NCI-H1930 (cell line): ENCODE results near the gene NTRK2.

Experiments
- DNase-seq, 2 experiments: peaks; one replicate each; lab custom pipeline; 2025; lab: John Stamatoyannopoulos, UW

Gene NTRK2

DNA sequence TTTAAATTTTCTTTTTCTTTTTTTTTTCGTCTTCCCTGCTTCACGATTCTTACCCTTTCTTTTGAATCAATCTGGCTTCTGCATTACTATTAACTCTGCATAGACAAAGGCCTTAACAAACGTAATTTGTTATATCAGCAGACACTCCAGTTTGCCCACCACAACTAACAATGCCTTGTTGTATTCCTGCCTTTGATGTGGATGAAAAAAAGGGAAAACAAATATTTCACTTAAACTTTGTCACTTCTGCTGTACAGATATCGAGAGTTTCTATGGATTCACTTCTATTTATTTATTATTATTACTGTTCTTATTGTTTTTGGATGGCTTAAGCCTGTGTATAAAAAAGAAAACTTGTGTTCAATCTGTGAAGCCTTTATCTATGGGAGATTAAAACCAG is 352.2 kb downstream of the NTRK2 start:
- no peak for DNase-seq

DNA sequence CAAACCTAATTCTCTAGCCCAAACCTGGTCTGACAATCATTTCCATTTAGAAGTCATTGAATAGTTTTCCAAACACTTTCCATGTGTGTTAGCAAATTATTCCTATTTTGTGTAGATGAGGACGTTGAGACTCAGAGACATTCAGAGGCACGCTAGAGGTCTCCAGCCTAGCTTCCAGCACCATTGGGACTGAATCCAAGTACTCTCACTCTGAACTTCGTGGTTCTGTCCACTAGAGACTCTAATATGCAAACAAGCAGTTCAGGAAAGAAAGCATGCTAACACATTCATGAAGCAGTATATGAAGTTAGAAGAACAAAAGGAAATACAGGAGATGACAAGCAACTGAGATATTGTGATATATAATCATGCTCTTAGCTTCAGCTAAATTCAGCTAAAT is 354.8 kb downstream of the NTRK2 start:
- no peak for DNase-seq

DNA sequence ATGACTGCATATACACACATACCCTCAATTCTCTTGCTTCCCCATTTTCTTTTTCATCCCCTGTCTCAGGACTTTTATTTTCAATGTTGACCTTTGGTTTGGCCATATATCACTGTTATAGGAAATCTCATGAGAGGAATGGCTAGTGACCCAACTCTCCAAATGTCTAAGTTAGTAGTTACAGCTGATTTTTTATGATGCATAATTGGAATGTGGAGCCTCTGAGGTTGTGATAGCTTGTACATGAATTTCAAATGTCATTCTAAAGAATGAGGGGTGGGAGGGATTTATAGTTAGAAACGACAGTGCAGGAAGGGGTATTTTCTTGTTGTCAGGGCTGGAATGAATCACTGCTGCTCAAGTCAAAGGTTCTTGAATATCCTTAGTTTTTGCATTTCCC is 356.1 kb downstream of the NTRK2 start:
- DNase-seq, result no peak

DNA sequence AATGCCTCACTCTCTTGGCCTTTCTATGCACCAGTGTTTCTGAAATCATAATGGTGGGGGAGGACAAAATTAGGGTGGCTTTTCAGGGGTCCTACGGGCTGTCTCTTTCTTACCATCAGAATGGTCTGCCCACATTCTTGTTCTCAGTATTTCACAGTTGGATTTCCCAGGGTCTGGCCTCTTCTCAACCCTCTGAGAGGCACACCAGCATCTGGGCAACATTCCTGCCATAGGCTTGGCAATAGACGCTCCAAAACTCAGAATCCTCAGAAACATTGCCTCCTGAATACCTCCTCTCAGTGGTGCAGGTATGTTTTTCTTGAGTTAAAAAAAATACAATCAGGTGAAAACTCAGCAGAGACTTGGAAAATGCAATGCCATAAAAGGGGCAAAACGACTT is 358.3 kb downstream of the NTRK2 start:
- no peak for DNase-seq

DNA sequence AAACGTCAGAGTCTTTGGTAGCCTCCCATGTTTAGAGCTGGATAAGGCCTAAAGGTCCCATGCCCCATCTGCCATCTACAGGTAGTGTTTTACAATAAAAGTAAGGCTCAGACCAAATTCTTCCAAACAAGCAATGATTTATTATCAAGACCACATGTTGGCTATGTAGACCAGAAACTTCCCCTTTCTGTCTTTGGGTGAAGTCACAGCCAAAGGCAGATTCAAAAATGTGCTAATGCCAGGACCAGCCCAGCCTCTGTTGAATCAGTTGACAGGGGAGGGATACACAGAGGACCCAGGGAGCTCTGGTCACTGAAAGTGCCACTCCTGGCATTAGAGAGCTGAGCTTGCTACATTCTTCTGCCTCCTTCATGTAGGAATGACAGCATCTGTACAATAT is 360.8 kb downstream of the NTRK2 start:
- DNase-seq, result no peak

DNA sequence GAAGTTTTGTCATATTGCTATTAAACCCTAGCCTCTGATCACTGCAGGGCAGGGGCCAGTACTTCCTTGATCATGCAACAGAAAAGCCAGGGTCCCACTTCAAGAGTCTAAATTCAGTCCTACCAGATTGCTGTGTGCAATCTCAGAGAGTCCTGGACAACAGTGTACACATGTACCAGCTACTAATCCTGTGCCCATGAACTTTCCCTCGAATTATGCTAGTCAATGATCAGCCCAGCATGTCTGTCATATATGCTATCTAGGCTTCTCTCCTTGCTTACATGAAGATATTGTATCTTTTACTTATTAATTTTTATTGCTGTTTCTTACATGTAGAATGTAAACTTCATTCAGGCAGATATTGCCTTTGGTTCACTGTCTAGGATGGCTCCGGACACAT is 367.0 kb downstream of the NTRK2 start:
- DNase-seq, result no peak

DNA sequence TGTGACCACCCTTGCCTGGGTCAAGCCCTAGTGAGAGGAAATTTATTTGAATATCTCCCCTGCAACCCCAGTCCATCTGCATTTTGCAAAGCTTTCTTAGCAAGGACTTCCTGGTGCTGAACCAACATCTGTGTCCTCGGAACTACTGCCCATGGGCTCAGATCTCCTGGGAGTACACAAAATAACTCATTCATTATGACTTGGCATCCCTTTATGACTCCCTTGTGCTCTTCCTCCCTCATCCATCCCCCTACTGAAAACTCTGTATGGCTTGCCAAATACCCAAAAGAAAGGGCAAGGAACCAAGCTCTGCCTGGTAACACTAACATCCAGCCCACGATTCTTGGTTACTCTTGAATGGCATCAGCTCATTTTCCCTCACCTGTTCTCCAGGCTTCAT is 368.5 kb downstream of the NTRK2 start:
- DNase-seq, result no peak

DNA sequence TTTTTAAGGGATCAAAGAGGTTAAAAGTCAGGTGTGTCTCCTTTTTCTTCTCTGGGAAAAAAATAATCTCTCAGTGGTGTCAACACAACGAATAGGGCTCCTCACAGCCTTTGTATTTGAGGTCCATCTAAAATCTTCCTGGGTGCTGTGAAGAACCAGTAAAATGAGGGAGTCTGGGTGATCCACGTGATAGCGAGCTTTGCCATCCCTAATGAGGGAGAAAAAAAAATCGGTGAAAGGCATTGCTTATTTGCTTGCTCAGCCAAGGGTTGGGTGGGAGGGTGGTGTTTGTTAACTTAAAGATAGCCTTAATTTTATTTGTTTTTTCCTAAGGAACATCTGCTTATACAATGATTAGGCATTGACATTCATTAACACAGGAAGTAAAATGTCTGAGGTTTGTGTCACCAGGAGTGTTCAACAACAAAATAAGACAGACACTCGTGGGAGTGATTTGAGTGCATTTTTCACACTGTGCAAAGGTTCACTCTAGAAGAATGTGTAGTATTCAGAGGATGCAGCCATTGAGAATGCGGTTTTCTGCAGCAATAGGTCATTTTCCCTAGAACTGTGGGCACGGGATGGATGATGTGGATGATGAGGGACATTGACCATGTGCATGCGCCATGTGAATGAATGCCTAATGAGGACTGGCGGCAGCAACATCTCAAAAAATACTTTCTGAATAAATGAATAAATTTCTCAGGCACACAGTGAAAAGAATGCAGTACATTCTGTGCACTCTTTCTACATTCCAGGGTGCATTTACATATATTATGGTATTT is 369.5 kb downstream of the NTRK2 start:
- no peak for DNase-seq

DNA sequence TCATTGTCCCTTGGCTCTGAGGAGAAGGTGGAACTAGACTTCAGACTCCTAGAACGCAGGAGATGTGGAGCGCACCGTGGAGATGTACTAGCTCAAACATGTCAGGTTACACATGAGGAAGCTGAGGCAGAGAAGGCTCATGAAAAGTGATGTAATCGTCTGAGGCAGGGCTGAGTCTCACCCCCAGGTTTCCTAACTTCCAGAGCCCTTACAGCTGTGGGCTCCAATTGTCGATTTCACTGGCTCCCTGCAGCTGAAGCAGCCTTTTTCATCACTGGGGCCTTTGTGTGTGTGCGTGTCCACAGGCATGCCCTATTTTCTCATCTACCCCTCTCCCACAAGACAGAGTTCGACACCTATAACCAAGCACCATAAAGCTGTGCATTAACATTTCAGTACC is 370.6 kb downstream of the NTRK2 start:
- DNase-seq, result no peak

DNA sequence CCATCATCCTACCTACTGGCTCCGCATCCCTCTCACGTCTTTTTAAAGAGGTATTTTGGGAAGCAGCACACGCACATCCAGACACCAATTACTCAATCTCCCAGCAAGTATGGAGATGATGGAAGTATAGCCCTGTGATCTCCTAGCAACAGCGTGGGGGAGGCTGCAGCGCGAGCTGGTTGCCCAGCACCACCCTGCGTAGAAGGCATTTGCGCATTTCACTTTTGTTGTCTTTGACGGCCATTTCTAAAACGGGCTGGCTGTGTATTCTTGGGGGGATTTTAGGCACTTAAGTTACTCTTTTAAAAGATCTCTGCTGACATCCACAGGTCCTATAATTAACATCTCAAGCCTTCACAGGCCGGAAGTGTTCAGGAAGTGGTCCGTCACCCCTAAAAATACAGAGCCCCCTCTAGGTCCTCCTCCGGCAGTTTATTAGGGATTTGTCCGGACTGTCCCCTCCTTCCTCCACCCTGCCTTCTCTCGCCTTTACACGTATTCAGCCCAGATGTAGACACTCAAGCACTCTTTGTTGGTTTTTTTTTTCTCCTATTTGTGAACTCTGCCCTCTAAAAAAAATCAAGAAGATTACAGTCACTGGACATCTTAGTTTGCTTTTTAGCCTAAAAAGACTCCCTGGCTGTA is 371.4 kb downstream of the NTRK2 start:
- DNase-seq, result no peak

DNA sequence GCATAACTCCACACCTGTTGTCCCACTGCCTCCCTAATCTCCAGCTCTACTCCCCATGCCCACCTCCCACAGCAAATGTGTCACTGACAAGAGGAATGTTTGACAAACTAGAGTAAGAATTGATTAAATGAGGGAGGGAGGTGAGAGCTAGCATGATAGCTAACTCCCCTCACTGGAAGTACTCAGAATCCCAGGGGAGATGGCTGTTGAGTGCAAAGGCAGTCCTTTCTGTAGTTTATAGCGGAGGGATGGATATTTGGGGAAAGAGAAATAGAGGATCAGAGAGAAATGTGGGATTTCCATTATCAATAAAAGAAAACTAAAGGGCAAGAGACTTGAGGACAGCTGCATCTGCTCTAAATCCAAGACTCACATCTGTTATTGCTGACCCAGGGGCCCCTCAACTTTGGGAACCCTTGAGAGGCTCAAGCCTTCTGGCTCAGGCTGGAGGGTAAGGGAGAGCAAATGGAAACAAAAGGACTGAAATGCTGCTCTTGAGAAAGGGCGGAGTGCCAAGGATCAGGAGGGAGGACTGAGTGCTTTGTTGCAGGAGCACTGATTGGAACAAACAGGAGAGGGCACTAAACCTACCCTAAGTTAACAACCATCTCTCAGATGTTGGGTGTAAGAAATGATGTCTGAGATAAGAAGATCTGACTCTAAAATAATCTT is 372.1 kb downstream of the NTRK2 start:
- DNase-seq, result no peak

DNA sequence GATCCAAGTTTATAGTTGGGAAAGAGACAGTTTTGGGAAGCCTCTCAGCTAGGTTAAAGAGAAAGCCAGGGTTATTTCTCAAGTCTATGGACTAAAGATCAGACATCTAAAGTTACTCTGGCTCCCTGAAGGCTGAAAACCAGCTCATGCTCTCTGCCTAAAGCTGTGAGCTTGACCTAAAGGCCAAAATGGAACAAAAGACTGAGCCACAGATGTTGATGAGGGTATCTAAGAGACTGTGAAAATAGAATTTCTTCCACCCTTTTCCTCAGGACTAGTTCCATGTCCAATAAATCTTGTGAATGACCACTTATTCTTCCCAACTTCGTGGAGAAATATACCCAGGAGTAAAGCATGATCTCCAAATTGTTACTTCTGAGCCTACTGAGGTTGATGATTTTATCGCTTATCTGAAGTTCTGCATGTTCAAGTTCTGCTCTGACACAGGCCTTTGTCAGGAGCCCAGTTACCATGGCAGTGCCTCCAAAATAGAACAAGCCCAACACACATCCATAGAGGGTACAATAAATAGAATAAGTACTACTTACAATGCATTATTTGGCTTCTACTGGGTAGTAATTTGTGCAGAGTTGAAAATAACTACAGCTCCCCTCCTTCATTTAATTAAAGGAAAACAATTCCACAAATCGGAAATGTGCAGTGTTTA is 373.6 kb downstream of the NTRK2 start:
- DNase-seq, result no peak

DNA sequence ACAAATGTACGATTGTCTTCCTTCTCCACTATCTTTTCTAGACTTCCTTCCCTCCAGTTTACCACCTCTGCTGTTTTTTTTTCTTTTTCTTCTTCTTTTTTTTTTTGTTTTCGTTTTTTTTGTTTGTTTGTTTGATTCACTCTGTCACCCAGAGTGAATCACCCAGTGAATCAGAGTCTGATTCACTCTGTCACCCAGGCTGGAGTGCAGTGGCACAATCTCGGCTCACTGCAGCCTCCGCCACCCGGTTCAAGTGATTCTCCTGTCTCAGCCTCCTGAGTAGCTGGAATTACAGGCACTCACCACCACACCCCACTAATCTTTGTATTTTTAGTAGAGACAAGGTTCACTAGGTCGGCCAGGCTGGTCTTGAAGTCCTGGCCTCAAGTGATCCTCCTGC is 375.7 kb downstream of the NTRK2 start:
- DNase-seq, result no peak

DNA sequence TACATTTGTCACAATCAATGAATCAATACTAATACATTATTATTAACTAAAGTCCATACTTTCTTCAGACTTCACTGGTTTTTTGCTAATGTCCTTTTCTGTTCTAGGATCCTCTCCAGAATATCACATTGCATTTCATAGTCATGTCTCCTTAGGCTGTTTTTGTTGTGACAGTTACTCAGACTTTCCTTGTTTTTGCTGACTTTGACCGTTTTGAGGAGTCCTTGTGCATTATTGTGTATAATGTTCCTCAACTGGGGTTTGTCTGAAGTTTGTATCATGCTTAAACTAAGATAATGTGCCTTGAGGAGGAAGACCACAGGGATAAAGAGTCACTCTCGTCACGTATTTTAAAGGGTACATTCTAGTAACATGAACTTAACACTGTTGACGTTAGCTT is 376.9 kb downstream of the NTRK2 start:
- no peak for DNase-seq

DNA sequence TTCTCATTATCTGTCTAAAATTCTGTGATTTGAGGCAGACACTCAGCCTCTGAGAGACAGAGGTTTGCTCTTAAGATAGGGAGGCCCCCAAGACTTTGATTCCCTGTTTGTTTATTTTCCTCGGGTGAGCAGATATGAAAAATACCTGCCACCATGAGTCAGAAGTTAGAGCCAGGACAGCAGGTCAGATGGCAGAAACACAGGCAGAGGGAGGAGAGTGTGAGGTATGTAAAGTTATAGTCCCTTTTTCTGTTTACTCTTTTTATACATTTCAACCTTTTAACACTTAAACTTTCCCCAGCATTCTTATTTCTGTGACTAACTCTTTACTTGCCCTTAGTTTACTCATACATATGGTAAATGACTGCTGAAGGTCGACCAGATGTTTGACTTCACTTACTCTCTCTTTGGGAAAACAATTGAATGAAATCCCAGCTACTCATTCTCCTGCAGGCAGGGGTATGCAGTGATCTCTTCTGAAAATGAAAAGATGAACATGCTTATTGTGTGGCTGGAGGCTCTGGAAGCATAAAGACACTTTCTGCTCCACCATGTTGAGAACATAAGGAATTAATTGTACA is 383.8 kb downstream of the NTRK2 start:
- DNase-seq, result no peak

DNA sequence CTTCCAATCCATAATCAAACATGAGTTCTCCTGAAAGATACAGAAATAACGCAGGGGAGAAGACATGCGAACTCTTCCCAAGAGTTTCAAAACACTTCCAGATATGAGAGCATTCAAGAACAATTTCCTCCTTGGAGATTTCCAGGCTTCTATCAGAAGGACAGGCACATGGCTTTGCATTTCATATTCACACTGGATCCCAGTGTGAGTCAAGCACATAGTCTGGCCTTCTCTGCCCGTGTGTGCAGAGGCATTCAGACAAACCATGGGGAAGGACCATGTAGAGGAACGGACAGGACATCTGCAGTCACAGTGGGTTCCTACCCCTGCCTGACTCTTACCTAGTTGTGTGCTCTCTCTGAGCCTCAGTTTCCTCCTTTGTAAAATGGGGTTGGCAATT is 384.5 kb downstream of the NTRK2 start:
- no peak for DNase-seq

DNA sequence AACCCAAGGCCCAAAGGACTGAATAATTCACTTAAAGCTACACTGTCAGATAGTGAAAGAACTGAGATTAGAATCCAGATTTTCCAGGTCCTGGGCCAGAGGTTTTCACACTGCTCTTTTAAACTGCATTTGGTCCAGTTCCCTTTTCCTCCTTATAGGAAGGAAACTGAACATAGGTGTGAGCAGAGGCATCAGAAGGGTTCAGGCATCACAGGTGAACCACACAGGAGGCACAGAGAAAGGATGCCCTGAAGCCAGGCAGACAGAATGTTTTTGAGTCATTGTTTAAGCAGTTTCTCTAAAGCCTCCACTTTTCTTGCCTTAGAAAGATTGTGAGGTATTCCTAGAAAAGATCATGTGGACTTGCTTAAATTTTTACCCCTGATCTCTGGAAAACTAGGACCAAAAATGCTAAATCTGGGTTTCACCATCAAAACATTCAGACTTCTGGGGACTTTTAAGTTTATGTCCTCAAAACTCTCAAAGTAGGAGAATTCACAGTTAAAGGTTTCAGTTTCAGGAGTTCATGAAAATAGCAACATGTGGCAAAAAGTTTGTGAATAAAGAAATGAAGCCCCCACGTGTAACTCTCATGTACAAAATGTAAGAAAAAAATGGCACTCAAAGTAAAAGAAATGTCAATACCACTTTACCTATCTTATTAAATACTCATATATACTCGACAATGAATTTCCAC is 386.1 kb downstream of the NTRK2 start:
- DNase-seq, result no peak

DNA sequence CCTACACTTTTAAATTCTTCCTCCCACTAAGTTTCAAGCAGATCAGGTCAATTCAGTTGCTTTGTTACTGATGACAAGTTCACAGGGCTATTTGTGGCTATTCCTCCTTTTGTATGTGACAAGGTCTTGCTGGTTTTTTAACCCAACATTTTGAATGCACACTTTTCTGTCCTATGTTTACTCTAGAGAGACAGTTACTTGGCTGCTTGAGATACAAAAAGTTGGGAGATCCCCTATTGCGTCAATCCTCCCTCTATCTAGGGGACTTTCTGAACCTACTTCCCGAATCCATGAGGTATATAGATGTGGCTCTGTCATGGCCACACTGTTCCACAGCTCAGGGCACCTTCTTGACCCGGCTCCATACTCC is 386.7 kb downstream of the NTRK2 start:
- DNase-seq, result no peak

DNA sequence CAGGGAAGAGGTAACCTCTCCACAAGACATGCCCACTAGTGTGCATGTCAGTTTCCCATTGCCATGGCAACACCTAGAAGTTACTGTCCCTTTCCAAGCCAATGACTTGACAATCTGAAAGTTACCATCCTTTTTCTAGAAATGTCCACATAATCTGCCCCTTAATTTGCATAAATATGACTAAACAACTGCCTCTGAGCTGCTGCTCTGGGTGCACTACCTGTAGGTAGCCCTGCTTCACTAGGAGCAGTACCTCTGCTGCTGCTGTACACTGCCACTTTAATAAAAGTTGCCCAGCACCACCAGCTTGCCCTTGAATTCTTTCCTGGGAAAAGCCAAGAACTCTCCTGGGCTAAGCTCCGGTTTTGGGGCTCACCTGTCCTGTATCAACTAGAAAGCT is 392.4 kb downstream of the NTRK2 start:
- DNase-seq, result no peak

DNA sequence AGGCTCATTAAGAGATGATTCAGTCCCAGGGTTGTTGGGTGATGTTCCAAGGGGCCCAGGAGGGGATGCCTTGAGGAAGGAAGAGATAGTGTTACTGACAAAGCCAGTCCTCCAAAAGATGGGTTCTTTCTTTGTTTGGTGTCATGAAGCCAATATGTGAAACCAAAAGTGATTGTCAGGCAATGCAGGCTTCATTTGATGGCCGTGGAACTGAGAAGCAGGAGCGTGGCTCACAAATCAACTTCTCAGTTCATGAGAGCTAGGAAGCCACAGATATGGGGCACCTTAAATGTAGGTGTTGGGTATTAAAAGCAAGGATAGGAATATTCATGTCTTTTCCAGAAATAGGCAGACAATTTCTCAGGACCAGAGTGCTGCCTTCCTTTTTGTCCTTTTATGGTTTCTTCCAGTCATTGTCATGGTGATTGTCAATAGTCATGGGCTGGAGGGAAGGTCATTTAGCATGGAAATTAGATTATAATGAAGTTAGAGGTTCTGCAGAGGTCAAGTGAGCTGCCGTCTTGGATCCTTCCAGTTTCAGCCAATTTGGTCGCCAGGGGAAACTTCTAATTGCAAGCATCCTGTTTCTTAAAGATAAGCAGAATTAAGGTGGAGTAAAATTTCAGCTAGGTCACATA is 393.0 kb downstream of the NTRK2 start:
- DNase-seq, result no peak

DNA sequence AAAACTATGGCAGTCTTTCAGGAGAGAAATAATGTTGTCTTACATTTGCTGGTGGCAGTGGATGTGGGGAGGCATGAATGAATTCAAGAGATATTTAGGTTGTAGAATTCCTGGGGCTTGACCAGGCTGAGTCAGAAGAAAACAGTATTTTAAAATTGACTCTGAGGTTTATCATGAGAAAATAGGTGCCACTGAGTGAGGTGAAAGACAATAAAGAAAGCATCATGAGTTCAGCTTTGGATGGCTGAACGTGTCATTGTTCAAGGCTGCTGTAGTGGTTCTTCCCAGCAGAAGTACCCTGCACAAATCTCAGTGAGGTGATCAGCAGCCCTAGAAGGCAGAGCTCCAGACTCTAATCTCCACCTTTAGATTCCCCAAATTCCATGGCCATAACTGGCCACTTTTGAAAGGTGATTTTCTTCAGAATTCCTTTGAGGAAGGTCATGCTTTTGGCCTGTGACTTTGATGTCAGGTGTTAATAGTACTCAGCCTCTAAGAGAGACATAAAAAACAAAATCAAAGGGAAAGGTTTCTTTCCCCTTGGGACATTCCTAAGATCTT is 395.4 kb downstream of the NTRK2 start:
- DNase-seq, result no peak
